Endometrium (tissue), 2 donors: ENCODE results near the gene SLC6A12.
"Not testable (repeated sequence)": the region's sequence is repeated elsewhere in the genome, so short reads cannot be mapped to it uniquely, and the experiment has no call there.

Experiments used
- FAIRE-seq: peaks from 2 replicates; lab custom pipeline; 2012; peaks lifted over from hg19 to GRCh38; lab: Jason Lieb, UNC
- donor health status: control.
- donor health status: control.

SLC6A12 gene

DNA sequence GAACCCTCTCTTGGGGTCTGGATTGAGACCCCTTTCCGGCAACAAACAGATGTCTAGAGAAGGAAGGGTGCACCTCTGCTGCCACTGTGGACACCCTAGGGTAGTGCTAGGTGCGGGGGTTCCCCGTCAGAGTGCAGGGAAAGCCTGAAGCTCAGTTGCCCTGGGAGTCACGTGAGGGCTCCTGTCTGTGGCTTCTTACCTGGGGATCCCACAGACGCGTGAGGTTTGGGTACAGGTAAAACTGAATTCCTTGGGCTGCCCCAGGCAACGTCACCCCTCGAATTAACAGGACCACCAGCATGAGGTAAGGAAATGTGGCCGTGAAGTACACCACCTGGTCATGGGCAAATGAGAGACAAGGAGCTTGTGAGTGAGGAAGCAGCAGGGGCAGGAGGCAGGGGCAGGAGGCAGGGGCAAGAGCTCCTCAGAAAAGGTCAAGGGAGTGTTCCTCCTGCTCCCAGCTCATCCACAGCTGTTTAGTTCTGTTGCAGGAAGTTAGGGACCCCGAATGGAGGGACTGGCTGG is 21.0 kb upstream of the SLC6A12 start:
- no peak for FAIRE-seq

GRCh38 chr12:234019-234418 is 20.1 kb upstream of the SLC6A12 start:
- no peak for FAIRE-seq

DNA sequence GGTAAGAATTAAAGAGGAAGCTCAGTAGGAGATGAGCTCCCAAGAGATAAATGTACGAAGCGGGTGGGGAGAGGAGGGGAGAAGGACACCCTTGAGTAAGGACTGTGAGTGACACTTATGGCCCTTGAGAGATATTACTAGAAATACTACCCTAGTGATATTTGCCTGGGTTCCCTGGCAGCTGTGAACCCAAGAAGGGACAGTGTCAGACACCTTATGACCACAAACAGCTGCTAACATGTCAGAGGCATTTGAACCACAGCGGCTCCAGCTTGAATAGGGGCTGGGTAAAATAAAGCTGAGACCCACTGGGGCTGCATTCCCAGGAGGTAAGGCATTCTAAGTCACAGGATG is 19.6 kb upstream of the SLC6A12 start:
- no peak for FAIRE-seq

DNA sequence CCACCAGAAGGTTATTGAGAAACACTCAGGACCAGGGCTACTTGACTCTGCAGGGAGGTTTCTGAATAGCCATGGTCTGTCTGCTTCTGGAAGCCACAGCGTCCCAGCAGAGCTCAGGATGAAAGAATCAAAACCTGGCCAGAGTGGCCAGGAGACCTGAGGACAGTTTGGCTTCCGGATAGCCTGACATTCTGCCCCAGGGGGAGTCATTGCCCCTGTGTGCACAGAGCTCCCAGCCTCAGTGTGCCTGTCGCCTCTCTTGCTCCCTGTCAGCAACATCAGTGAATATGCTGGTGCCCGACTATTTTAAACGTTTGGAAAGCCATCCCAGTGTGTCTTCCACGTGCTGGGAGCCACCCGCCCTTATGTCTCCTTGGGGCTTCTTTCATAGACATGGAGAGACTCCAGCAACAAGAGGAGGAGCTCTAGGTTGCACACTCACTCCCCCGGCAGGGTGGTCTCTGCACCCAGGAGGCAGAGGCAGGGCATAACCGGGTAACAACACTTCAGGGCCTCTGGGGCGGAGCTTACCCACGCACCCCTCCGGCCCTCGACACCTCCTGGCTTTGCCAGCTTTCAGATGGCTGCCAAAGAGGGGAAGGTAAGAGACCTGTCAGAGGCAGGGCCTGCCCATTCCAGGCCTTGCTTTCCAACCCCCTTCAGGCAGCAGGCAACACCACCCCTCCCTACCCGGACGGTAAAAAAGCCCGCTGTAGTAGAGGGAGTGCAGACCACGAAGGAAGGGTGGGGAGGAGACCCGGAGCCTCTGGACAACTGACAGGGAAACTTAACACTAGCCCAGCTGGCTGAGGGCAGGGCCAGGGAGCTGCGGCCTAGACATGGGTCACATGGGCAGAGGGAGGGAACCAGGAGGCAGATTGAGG is 19.0 kb upstream of the SLC6A12 start:
- FAIRE-seq = no peak

DNA sequence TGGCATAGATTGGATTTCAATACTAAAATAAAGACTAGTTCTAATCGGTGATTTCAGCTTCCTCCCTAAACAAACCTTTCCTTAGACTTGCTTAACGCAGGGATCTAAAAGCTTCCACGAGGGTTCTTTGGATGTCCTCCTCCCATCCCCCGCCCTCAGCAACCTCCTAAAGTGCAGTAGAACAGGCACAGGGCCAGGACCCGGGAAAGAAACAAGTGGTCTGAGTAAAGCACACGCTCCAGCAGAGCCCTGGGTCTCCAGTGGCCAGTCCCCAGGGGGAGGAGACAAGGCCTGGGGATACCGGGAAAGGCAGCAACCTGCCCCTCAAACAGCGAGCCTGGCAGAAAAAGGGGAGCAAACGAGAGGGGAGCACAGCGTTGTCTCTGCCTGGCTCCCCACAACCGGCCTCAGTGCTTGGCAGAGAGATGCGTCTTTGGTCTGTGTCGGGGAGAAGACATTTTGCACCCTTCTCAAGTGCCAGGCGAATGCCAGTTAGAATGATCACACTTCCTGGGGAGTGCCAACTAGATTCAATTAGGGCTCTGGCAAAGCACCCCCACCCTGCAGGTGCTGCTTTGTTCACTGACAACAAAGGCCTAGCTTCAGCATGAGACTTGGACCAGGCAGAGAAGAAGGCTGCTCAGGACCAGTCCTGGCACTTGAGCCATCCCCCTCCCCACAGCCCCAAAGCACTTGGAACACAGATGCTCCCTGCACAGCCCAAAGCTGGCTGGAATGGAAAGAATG is 17.1 kb upstream of the SLC6A12 start:
- no peak for FAIRE-seq

GRCh38 chr12:229441-230191 is 15.7 kb upstream of the SLC6A12 start:
- no peak for FAIRE-seq

- no peak for FAIRE-seq
Measured at GRCh38 chr12:228846-229200, 14.9 kb upstream of the SLC6A12 start.

GRCh38 chr12:227923-228845 is 14.2 kb upstream of the SLC6A12 start:
- FAIRE-seq = no peak

DNA sequence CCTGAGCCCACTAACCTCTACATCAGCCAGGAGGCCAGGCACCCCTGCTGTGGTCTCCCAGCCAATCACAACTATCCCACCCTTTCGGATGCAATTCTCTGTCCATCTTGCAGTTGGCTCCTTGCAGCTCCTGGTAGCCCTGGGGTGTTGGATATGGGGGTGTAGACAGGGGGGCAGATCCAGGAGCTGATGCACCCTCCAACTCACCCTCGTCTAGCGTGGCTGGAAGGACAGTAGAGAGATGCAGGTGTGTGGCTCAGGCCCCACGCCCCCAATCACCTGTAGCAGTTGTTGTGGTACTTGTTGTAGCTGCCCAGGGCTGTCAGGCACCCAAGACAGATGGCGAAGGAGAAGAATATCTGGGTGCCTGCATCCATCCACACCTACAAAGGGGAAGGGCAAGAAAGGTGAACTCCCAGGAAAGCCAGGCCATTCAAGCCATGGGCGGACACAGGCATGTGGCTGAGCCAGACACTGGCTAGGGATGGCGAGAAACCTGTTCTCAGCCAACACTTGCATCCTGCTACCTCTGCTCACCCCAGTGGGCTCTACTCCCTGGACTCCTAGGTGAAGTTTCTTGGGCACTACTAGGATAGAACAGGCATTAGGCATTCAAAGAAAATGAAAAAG is 13.4 kb upstream of the SLC6A12 start:
- no peak for FAIRE-seq

DNA sequence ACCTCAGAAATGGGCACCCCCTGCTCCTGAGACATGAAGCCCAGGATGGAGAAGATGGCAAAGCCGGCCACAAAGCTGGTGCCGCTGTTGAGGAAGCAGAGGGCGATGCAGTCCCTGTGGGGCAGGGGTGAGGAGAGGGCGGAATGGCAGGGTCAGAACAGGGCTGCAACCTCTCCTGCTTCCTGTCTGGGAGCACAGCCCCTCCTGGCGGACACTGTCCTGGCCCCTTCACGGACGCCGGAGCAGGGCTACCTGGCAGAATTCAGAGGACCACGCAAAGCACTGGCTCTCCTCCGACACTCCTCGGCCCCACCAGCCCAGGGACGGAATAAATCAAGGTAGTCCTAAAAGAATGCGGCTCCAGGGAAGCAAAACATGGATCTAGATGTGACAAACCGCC is 12.4 kb upstream of the SLC6A12 start:
- no peak for FAIRE-seq

GRCh38 chr12:225012-225411 is 11.1 kb upstream of the SLC6A12 start:
- no peak for FAIRE-seq

DNA sequence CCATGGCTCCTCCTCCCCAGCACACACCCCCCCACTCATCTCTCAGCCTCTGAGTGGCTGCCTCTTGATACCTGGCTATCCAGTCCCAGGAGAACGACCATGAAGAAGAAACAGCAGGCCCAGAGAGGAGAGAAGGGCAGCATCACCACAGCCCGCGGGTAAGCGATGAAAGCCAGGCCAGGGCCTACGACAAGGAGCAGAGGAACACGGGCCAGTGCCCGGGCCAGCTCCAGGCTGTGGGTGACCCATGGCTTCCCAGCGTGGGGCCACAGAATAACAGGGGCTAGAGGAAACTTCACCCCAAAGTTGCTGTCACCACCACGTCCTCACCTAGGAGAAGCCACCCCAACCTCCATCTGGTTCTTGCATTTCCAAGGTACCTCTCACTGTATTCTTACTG is 10.4 kb upstream of the SLC6A12 start:
- no peak for FAIRE-seq

DNA sequence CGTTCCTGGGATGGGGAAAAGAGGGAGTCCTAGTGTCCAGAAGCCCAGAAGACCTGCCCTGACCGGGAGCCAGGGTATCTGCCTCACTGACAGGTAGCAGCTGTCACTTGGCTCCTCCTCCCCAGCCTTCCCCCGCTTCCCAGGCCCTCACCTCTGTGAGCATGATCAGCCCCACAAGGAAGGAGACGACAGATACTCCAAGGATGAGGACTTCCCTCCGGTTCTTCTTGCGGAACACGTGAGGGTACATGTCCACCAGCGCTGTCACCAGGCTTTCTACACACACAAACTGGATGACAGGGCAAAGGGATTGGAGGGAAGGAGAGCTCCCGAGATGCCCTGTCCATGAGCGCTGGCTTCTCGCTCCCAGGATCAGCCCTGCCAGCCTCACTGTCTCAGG is 9.9 kb upstream of the SLC6A12 start:
- no peak for FAIRE-seq

DNA sequence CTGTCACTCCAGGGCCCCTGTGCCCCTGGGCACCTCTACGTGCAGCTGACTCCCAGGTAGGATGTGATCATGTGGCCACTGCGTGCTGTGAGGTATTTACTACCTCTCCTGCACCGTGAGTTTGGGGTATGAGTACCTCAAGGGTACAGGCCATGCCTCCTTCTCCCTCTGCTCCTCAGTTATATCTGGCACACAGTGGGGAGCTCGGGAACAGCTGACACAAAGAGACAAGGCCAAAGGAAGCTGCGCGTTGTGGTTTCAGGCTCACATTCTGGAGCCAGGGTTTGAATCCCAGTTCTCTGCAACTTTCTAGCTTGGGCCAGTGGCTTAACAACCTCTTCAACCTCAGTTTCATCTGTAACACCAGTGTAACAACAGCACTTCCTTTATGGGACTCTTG is 7.8 kb upstream of the SLC6A12 start:
- no peak for FAIRE-seq

GRCh38 chr12:220946-221550 is 7.1 kb upstream of the SLC6A12 start:
- no peak for FAIRE-seq

DNA sequence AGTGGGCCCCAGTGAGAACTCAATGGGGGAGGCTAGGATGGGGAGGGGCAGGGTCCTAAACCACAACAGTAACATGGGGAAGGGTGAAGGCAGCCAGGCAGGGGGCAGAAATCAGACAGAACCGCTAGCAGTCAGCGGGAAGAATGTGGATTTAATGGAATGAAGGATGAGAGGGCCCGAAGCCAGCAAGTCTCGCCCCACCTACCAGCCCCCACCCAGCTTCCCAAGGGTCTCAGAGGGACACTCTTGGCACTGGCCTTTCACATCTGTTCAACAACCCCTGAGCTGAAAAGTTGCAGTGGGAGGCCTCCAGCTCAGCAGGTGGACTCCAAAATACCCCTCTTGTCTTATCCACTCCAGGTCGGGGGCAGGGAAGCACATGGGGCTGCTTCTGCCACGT is 6.5 kb upstream of the SLC6A12 start:
- FAIRE-seq = no peak

GRCh38 chr12:219891-220352 is 6.0 kb upstream of the SLC6A12 start:
- no peak for FAIRE-seq

DNA sequence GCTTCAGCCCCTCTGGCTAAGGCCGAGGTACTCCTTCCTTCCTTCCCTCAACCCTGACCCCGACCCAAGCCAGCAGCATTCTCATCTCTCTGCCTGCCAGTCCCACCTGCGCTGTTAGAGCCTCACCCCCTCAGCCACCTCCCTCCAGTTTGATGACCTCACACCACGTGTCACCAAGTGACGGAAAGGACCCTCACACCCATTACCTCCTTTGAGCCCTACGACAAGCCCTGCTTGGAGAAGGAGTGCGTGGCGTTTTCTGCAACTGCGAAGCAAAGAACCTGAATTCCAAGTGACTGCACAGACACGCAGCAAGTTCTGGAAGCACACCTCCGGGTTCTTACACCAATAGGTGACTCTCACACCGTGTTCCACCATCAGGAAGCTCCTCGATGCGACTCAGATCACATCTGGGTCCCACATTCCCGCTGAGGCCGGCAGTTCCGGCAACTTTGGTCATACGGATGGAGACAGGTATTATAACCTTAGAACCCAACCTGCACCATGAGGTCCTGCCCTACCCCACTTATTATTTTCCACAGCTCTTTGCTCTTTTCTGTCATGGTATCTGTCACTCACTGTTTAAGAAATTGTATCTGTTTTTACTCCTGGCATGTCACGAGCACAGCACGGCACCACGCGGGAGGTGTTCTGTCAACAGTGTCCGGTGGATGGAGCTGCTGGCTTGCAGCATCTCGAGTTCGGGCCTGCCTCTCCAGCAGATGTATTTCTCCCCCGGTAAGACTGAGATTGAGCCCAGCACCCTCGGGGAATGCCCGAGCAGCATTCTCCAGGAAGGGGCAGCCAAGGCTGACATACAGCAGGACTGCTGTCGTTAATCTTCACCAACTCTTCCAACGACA is 5.0 kb upstream of the SLC6A12 start:
- no peak for FAIRE-seq

GRCh38 chr12:218221-218620 is 4.3 kb upstream of the SLC6A12 start:
- no peak for FAIRE-seq

- FAIRE-seq = not testable (repeated sequence)
Measured at GRCh38 chr12:217029-217428, 3.1 kb upstream of the SLC6A12 start.
